Caco-2 (cell line): ENCODE results near the gene CST11. TPM values are rescaled to one million over a fixed set of nuclear protein-coding genes. Genes with fewer than 3 reads are reported as not detected.

Source experiments
- BruUV-seq: library from RNA; stranded (reverse); fragments of 400-500 nt; replicated peaks from 2 replicates; lab custom pipeline; 2021; lab: Mats Ljungman, UMichigan
- CTCF ChIA-PET: fragments of 300-600 bp; sonication (Branson Sonifier 250); formaldehyde crosslinking; loops from one replicate; lab custom pipeline; 2022; ENCODE audit warnings: antibody characterized with exemption; lab: Charles Lee
- POLR2A ChIA-PET: fragments of 300-600 bp; sonication (Branson Sonifier 250); formaldehyde crosslinking; loops from one replicate; lab custom pipeline; 2022; ENCODE audit warnings: antibody characterized with exemption; lab: Charles Lee
- DNase-seq, 2 experiments: peaks; one replicate each; pipeline versions ENCODE4 v3.0.0 to v3.0.0-alpha.2; 2020 to 2022
- H3K27me3 ChIP-seq: replicated peaks from 2 replicates; pipeline ENCODE4 v1.6.0; 2011; ENCODE audit warnings: low read length; ENCODE audit not compliant: control insufficient read depth, insufficient read depth
- H3K36me3 ChIP-seq: 2 replicates; pipeline ENCODE4 v1.5.1; 2011; ENCODE audit warnings: low read length; ENCODE audit not compliant: control insufficient read depth, insufficient read depth
- H3K4me1 ChIP-seq: fragments of 250-450 bp; sonication (Bioruptor Pico); 2 replicates; pipeline ENCODE4 v1.5.1; 2020; ENCODE audit warnings: mild to moderate bottlenecking
- H3K4me3 ChIP-seq: 2 replicates; pipeline ENCODE4 v1.5.1; 2011; ENCODE audit warnings: low read depth, mild to moderate bottlenecking, control low read depth, low read length
- H3K9me3 ChIP-seq: fragments of 250-450 bp; sonication (Bioruptor Pico); 2 replicates; pipeline ENCODE4 v1.5.1; 2020; ENCODE audit warnings: mild to moderate bottlenecking, moderate library complexity
- H3K27ac Mint-ChIP-seq: one replicate; pipeline ENCODE4 v1.8.0; 2022; ENCODE audit warnings: mixed read lengths; ENCODE audit not compliant: unreplicated experiment
- H3K27me3 Mint-ChIP-seq: one replicate; pipeline ENCODE4 v1.8.0; 2022; ENCODE audit warnings: mixed read lengths; ENCODE audit not compliant: insufficient read depth, unreplicated experiment
- H3K36me3 Mint-ChIP-seq: one replicate; pipeline ENCODE4 v1.8.0; 2022; ENCODE audit warnings: mild to moderate bottlenecking, mixed read lengths; ENCODE audit not compliant: insufficient read depth, unreplicated experiment
- H3K4me1 Mint-ChIP-seq: one replicate; pipeline ENCODE4 v1.8.0; 2022; ENCODE audit warnings: low read depth, mixed read lengths; ENCODE audit not compliant: unreplicated experiment
- H3K4me3 Mint-ChIP-seq: one replicate; pipeline ENCODE4 v1.8.0; 2022; ENCODE audit warnings: mild to moderate bottlenecking, moderate library complexity, mixed read lengths; ENCODE audit not compliant: unreplicated experiment
- H3K9me3 Mint-ChIP-seq: one replicate; pipeline ENCODE4 v1.8.0; 2022; ENCODE audit warnings: mixed read lengths; ENCODE audit not compliant: unreplicated experiment
- intact Hi-C: fragments of 100-400 bp; cut with micrococcal nuclease; formaldehyde crosslinking; loops from one replicate; pipeline ENCODE4 v1.10.0; 2022; ENCODE audit not compliant: unreplicated experiment
- total RNA-seq: library from RNA; stranded (reverse); gene quantifications from 2 replicates; pipeline ENCODE4 v1.2.3, GENCODE V29; 2022
- TF ChIP-seq, protein P1 (sequence below), 2 experiments: fragments of 200-600 bp in 1 of 2; IDR thresholded peaks; 1 replicate in 1 of 2; 2 replicates in 1 of 2; pipeline versions ENCODE4 v1.5.1 to v1.8.0; 2011 to 2022; ENCODE audit warnings: antibody characterized with exemption in 1 of 2, control low read depth in 1 of 2, inconsistent platforms in 1 of 2, low read depth in 1 of 2, low read length in 1 of 2, mild to moderate bottlenecking in 1 of 2, moderate library complexity in 1 of 2; ENCODE audit not compliant: insufficient read depth in 1 of 2, severe bottlenecking in 1 of 2, unreplicated experiment in 1 of 2

Gene CST11
- total RNA-seq, 1 experiment from 2014 or later = not detected

DNA sequence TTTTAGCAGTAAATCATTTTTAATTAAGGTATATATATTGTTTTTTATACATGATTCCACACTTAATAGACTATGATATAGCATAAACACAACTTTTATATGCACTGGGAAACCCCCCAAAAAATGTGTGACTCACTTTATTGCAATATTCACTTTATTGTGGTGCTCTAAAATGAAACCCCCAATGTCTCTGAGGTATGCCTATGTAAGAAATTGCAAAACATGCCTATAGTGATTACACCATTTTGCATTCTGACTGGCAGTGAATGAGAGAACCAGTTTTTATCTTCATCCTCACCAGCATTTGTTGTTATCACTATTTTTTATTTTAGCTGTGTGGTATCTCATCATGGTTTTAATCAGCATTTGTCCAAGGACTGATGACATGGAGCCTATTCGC is 8.5 kb upstream of the CST11 start:
- Mint-ChIP-seq H3K36me3 (no peaks in the 10 kb centered on the region), H3K27me3 (peaks cover 24% of the 10 kb centered on the region), H3K4me1 (no peaks in the 10 kb centered on the region), H3K9me3 (peaks cover 20% of the 10 kb centered on the region), H3K27ac (no peak overlapping the region), H3K4me3 (no peak overlapping the region)
- H3K4me1 ChIP-seq = no peaks in the 10 kb centered on the region
- H3K9me3 ChIP-seq = peaks cover 18% of the 10 kb centered on the region
- H3K4me3 ChIP-seq = no peak overlapping the region
- intact Hi-C loops = no loop called here
- POLR2A ChIA-PET = no interaction called here
- BruUV-seq = no TSS peak
- TF ChIP-seq, protein P1, sequence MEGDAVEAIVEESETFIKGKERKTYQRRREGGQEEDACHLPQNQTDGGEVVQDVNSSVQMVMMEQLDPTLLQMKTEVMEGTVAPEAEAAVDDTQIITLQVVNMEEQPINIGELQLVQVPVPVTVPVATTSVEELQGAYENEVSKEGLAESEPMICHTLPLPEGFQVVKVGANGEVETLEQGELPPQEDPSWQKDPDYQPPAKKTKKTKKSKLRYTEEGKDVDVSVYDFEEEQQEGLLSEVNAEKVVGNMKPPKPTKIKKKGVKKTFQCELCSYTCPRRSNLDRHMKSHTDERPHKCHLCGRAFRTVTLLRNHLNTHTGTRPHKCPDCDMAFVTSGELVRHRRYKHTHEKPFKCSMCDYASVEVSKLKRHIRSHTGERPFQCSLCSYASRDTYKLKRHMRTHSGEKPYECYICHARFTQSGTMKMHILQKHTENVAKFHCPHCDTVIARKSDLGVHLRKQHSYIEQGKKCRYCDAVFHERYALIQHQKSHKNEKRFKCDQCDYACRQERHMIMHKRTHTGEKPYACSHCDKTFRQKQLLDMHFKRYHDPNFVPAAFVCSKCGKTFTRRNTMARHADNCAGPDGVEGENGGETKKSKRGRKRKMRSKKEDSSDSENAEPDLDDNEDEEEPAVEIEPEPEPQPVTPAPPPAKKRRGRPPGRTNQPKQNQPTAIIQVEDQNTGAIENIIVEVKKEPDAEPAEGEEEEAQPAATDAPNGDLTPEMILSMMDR (IDR thresholded peaks at IDR 0.05; ENCODE audit: insufficient read depth in 1 of 2, low read depth in 1 of 2, low read length in 1 of 2, severe bottlenecking in 1 of 2, unreplicated experiment in 1 of 2) = no peak
- CTCF ChIA-PET = no interaction called here
- no peaks in the 10 kb centered on the region for H3K27me3 ChIP-seq
- H3K36me3 ChIP-seq = no peaks in the 10 kb centered on the region
- DNase-seq = no peak

DNA sequence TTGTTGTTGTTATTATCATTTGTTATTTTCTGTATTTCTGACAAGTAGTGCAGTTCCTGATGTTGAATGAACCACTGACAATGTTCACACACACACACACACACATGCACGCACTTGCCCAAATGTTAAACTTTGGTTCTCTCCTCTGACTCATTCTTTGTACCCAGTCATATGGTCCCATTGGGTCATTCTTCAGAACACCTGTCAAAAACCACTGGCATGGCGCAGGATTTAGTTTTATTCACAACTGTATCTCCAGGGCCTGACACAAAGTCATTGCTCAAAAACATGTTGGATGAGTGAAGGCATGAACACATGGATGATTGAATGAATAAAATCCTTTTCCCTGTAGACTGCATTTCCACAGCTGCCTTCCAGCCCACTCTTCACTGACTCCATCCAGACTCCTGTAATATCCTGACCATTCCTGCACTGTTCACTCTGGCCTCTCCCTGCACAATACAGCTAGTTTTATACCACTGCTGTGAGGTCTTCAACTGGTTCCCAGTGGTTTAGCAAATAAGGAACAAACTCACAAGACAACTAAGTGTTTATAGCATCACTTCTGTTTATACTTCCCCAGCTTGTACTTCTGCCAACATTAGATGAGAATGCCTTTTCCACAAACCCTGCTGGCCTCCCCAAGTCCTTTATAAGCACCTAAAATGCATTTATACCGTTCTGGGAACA is 6.9 kb upstream of the CST11 start:
- H3K27me3 Mint-ChIP-seq = peaks cover 24% of the 10 kb centered on the region
- ChIA-PET CTCF (no interaction called here), POLR2A (no interaction called here)
- peaks cover 4% of the 10 kb centered on the region for H3K9me3 Mint-ChIP-seq
- H3K4me1 ChIP-seq = no peaks in the 10 kb centered on the region
- no peak overlapping the region for H3K4me3 ChIP-seq
- no peak for DNase-seq
- H3K36me3 ChIP-seq = no peaks in the 10 kb centered on the region
- intact Hi-C loops = no loop called here
- H3K36me3 Mint-ChIP-seq = no peaks in the 10 kb centered on the region
- TF ChIP-seq, protein P1 (IDR thresholded peaks at IDR 0.05; ENCODE audit: insufficient read depth in 1 of 2, low read depth in 1 of 2, low read length in 1 of 2, severe bottlenecking in 1 of 2, unreplicated experiment in 1 of 2) = no peak
- no peaks in the 10 kb centered on the region for H3K4me1 Mint-ChIP-seq
- no peak overlapping the region for H3K27ac Mint-ChIP-seq
- H3K27me3 ChIP-seq = no peaks in the 10 kb centered on the region
- no peak overlapping the region for H3K4me3 Mint-ChIP-seq
- BruUV-seq = no TSS peak
- peaks cover 7% of the 10 kb centered on the region; the same call in 1 of the 2 replicates for H3K9me3 ChIP-seq

DNA sequence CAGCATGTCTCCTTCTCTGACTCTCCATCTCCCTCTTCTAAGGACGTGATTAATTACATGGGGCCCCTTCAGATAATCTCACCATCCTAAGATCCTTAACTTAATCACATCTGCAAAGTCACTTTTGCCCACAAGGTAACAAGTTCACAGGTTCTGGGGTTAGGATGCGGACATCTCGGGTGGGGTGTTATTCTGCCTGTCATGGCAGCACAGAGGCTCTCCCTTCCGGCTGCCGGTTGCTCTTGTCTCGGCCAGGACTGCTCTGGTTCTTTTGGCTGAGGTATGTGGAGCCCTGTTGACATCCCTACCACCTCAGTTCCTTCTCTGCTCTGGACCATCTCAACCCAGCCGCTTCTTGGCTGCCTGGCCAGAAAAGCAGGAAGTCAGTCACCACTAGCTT is 4.2 kb upstream of the CST11 start:
- H3K27me3 Mint-ChIP-seq = peaks cover 22% of the 10 kb centered on the region
- CTCF ChIA-PET = no interaction called here
- intact Hi-C loops = no loop called here
- Histone ChIP-seq H3K4me3 (no peak overlapping the region), H3K9me3 (no peaks in the 10 kb centered on the region), H3K4me1 (no peaks in the 10 kb centered on the region), H3K36me3 (no peaks in the 10 kb centered on the region), H3K27me3 (no peaks in the 10 kb centered on the region)
- no peaks in the 10 kb centered on the region for H3K36me3 Mint-ChIP-seq
- DNase-seq = no peak
- POLR2A ChIA-PET = no interaction called here
- BruUV-seq = no TSS peak
- no peak overlapping the region for H3K4me3 Mint-ChIP-seq
- no peaks in the 10 kb centered on the region for H3K4me1 Mint-ChIP-seq
- TF ChIP-seq, protein P1 (IDR thresholded peaks at IDR 0.05; ENCODE audit: insufficient read depth in 1 of 2, low read depth in 1 of 2, low read length in 1 of 2, severe bottlenecking in 1 of 2, unreplicated experiment in 1 of 2) = no peak
- H3K27ac Mint-ChIP-seq = no peak overlapping the region
- H3K9me3 Mint-ChIP-seq = no peaks in the 10 kb centered on the region
